Gastroesophageal sphincter (tissue), 3 donors: Measurements from ENCODE around the gene CNTNAP2.

ENCODE experiments used
- EP300 ChIP-seq: sonication (generic); formaldehyde crosslinking; IDR thresholded peaks from one replicate; pipeline ENCODE4 v1.6.1; 2017; ENCODE audit warnings: antibody characterized with exemption, mild to moderate bottlenecking
- POLR2A ChIP-seq, 2 donors: fragments of 450-650 bp; IDR thresholded peaks; one replicate each; pipeline ENCODE4 v1.6.1; 2017; ENCODE audit warnings: antibody characterized with exemption in 2 of 2, mild to moderate bottlenecking in 2 of 2, moderate library complexity in 1 of 2
- POLR2AphosphoS5 ChIP-seq: sonication (generic); formaldehyde crosslinking; IDR thresholded peaks from one replicate; pipeline ENCODE4 v1.6.1; 2017; ENCODE audit warnings: antibody characterized with exemption
- TF ChIP-seq, protein P1 (sequence below), 4 experiments: fragments of 200-600 bp in 2 of 4; fragments of 450-650 bp in 2 of 4; sonication (generic) in 1 of 4; IDR thresholded peaks; one replicate each; pipeline ENCODE4 v1.5.1; 2017 to 2019; ENCODE audit warnings: antibody characterized with exemption in 4 of 4, mild to moderate bottlenecking in 2 of 4, moderate library complexity in 2 of 4

DNA sequence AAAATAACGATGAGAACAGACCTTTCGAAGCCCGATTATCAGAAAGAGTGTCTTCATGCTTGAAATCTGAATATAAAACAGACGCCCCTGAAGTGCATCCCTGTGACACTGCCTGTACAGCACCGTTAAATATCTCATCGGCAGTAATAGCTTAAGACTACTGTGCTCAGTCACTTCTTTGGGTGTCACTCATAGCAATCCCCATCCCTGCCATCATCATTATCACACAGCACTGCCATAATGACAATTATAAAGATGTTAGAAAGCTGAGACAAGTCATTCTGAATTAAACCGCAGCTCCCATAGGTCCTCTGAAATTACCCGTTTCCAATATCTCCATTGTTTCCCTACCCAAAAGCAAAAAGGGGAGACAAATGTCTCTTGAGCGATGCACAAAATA, 1906.2 kb downstream of the CNTNAP2 start:
- TF ChIP-seq, protein P1, sequence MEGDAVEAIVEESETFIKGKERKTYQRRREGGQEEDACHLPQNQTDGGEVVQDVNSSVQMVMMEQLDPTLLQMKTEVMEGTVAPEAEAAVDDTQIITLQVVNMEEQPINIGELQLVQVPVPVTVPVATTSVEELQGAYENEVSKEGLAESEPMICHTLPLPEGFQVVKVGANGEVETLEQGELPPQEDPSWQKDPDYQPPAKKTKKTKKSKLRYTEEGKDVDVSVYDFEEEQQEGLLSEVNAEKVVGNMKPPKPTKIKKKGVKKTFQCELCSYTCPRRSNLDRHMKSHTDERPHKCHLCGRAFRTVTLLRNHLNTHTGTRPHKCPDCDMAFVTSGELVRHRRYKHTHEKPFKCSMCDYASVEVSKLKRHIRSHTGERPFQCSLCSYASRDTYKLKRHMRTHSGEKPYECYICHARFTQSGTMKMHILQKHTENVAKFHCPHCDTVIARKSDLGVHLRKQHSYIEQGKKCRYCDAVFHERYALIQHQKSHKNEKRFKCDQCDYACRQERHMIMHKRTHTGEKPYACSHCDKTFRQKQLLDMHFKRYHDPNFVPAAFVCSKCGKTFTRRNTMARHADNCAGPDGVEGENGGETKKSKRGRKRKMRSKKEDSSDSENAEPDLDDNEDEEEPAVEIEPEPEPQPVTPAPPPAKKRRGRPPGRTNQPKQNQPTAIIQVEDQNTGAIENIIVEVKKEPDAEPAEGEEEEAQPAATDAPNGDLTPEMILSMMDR (IDR thresholded peaks at IDR 0.05) = no peak
- TF ChIP-seq POLR2A (IDR thresholded peaks at IDR 0.05) = no peak
- no peak for TF ChIP-seq EP300
- TF ChIP-seq POLR2AphosphoS5 = no peak
